KOPT-K1 (cell line): ENCODE results near the gene ARHGEF28.

ENCODE experiments used
- H3K27ac ChIP-seq: fragments of 200-600 bp; sonication (generic); 2 replicates; pipeline ENCODE4 v1.5.1; 2016; ENCODE audit warnings: antibody characterized with exemption, mild to moderate bottlenecking, low read depth, low read length; ENCODE audit not compliant: poor library complexity, severe bottlenecking
- H3K36me3 ChIP-seq: fragments of 200-600 bp; sonication (generic); 2 replicates; pipeline ENCODE4 v1.5.1; 2017; ENCODE audit warnings: antibody characterized with exemption, mild to moderate bottlenecking, low read length, moderate library complexity; ENCODE audit not compliant: insufficient read depth
- H3K9me3 ChIP-seq: fragments of 200-600 bp; sonication (generic); 2 replicates; pipeline ENCODE4 v1.5.1; 2017; ENCODE audit warnings: antibody characterized with exemption, low read length, mild to moderate bottlenecking; ENCODE audit not compliant: insufficient read depth, poor library complexity, severe bottlenecking

The ARHGEF28 gene

DNA sequence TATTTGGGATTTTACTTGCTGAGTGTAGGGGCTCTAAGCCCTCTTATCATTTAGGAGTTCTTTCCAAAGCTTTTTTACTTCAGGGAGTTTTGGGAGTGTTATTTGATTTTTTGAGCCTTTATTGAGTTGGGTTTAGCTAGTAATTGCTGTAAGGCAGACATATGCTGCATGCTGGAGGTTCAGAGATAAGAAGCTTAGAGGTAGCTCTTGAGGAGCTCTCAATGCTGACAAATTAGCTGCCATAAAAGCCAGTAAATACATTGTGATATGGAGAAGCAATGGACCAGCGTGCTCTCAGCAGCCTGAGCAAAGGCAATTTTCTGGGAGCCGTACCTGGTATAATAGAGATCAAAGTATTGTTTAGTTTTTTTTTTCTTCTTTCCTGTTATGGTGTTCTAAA is 11.6 kb downstream of the ARHGEF28 start:
- H3K27ac ChIP-seq: no peak overlapping the region
- no peaks in the 10 kb centered on the region for H3K9me3 ChIP-seq
- H3K36me3 ChIP-seq: no peaks in the 10 kb centered on the region

DNA sequence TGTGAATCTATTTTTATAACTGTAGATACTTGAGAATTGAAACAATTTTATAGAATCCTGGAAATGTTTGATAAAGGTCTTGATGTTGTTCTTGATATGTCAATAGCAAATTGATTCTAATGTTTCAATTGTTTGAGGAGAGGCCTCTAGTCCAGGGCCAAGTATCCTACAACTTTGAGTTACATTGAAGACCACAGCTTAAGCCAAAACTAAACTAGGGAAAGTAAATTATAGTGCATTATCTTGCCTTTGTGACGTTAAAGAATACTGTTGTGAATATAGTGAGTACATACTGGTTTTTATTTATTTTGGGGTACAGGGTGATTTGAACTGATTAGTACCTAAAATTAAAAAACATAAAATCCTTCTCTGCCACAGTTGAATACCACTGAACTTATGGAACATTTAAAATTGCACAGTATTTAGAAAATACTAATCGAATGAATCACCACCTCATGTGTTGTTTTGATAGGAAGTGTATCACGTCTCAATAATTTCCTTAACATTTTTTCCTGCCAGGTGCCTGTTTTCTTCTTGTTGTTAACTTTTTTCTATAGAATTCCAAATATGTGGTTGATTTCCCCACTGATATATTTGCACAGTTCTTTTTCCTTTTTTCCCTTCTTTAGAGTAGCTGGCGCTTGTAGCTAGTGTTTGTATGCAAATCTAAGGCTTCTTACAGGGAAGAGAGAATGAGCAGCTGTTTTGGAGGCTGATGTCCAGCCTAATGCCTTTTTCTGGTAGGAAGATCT is 12.5 kb downstream of the ARHGEF28 start:
- H3K36me3 ChIP-seq: no peaks in the 10 kb centered on the region
- H3K27ac ChIP-seq: no peak overlapping the region
- H3K9me3 ChIP-seq: no peaks in the 10 kb centered on the region

DNA sequence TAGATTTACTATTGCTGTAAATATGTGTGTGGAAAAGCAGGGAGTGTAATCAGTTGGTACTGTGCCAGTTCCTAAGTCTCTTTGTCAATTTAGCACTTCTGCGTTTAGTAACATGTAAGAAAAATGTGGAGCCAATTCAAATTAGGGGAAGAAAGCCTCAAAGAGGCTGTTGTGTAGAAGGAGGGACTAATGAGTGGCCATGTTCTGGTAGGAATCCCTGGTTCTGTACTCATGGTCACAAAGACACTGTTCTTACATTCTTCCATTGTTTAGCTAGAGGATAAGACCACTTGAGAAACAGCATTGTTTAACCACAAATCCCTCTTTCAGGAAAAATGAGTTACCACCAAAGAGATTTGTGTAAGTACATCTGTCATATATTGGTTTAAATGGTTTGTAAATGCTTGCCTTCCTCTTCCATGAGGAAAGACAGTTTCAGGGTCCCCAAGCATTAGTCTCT is 14.9 kb downstream of the ARHGEF28 start:
- no peak overlapping the region for H3K27ac ChIP-seq
- H3K9me3 ChIP-seq: no peaks in the 10 kb centered on the region
- H3K36me3 ChIP-seq: no peaks in the 10 kb centered on the region

DNA sequence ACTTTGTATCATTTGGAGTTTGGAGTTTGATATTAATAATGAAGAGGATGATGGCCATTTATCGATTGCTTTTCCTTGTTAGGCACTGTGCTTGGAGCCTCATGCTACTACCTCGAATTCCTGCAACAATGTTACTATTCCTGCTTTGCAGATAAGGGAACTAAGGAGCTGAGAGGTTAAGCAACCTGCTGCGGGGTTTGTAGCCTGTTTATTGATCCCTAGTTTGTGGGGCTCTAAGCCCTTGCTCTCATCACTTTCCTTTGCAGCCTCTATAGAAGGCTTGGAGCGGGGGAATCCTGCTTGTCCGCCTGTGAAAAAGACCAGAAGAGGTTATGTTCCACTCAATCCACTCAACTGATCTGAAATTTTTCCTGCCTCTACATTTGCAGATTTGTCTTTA is 15.8 kb downstream of the ARHGEF28 start:
- H3K27ac ChIP-seq: no peak overlapping the region
- no peaks in the 10 kb centered on the region for H3K9me3 ChIP-seq
- no peaks in the 10 kb centered on the region for H3K36me3 ChIP-seq

DNA sequence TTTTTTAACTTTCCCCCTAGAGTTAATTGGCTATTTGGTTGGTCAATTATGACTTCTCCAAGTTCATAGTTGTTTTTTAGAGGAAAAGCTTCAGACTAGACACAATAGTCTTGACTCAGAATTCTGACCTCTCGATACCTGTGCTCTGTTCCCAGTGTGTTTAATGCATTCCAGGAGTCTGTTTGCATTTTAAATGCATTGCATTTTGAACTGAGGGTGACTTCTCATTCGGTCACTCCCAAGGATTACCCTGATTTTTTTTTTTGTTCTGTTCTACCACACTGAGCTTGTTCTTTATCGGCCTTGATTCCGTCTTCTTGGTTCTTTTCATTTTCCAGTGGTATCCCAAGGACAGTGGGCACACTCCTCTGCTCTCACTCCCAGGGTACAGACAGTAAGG is 16.3 kb downstream of the ARHGEF28 start:
- Histone ChIP-seq H3K27ac (no peak overlapping the region), H3K9me3 (no peaks in the 10 kb centered on the region), H3K36me3 (no peaks in the 10 kb centered on the region)

DNA sequence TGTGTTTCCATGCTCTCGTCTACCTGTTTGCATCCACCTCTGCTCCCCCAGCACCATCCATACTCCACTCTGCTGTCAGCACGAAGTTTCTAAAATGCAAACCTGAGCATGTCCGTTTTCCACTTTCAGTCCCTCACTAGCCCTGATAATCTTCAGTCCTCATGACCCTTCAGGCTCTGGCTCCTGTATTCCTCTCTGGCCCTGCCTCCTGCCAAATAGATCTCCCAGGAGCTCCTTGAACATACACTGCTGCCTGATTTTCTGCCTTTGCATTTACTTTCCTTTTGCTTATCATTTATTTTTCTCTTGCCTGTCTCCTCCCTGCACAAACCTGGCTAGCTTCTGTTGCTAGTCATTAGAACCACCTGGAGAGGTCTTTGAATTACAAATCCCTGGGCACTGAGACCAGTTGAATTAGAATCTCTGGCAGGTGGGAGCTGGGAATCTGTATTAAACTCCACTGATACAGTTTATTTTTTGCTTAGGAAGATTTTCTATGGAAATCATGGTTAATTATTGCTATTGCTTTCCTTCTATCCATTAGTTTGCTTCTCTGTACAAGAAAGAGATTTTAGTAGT is 18.5 kb downstream of the ARHGEF28 start:
- Histone ChIP-seq H3K27ac (no peak overlapping the region), H3K9me3 (no peaks in the 10 kb centered on the region), H3K36me3 (no peaks in the 10 kb centered on the region)

DNA sequence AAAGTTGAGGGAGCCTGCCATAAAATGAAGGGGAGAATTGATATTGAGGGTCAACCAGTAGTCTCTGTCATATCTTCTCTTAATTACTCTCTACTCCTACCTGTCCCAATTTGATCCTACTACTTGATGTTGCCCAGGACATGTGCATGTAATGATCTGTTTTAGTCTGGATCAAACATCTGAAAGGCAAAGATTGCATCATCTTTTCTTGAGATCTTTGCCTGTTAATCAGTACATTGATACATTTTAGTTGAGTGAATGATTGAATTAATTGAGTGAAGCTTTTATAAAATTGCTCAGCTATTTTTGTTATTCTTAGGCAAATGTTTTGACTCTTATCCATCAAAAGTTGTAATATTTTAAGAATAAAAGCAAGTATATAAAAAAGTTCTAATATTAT is 21.7 kb downstream of the ARHGEF28 start:
- no peaks in the 10 kb centered on the region for H3K36me3 ChIP-seq
- no peak overlapping the region for H3K27ac ChIP-seq
- no peaks in the 10 kb centered on the region for H3K9me3 ChIP-seq

DNA sequence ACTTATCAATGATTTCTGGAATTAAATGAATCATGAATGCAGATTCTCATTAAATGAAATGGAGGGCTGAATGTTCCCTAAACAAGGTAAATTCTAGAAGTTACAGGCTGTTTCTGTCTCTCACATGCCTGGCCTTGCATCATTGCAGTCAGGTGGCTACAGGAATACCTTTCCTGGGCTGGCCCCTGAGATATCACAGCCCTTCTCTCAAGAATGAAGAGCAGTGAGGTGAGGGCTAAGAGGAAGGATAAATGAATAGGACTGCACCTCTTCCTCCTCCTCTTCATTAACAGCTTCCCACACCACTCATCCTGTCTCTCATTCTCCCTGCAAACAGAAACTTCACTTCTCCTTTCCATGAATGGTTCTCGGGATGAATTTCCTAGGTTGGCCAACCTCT is 22.5 kb downstream of the ARHGEF28 start:
- H3K27ac ChIP-seq: no peak overlapping the region
- no peaks in the 10 kb centered on the region for H3K36me3 ChIP-seq
- no peaks in the 10 kb centered on the region for H3K9me3 ChIP-seq

DNA sequence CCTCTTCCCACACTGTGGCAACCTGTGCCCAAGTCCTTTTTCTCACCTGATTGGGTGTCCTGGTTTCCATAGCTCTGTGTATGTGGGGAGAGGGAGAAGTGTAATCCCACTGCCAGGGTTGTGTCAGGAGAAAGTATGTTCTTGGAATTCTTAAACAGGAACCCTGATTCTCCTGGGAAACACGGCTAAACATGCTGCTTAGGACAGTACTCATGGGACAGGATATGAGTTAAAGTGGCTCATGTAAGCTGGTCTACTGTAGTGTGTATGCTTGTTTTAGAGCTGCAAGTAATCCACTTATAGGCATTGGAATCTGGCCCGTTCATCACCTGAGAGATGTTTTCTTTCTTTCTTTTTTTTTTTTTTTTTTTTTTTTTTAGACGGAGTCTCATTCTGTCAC is 23.9 kb downstream of the ARHGEF28 start:
- Histone ChIP-seq H3K9me3 (no peaks in the 10 kb centered on the region), H3K27ac (no peak overlapping the region), H3K36me3 (no peaks in the 10 kb centered on the region)

DNA sequence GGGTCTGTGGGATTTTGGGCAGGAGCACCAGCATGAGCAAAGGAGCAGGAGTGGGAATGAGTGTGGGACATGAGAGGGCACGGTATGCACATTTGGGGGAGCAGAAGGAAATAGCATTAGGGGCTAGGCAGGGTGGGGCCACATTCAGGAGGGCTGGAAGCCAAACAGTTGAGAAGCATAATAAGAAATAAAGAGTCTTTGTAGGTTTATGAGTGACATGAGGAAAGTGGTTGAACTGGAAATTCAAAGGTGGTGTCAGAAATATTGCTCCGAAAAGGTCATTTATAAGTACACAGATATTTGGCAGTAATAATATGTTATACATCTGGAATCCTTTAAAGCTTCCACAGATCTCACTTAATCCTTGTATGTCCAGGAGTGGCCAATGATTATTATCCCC is 26.4 kb downstream of the ARHGEF28 start:
- no peaks in the 10 kb centered on the region for H3K36me3 ChIP-seq
- no peaks in the 10 kb centered on the region for H3K9me3 ChIP-seq
- H3K27ac ChIP-seq: no peak overlapping the region

DNA sequence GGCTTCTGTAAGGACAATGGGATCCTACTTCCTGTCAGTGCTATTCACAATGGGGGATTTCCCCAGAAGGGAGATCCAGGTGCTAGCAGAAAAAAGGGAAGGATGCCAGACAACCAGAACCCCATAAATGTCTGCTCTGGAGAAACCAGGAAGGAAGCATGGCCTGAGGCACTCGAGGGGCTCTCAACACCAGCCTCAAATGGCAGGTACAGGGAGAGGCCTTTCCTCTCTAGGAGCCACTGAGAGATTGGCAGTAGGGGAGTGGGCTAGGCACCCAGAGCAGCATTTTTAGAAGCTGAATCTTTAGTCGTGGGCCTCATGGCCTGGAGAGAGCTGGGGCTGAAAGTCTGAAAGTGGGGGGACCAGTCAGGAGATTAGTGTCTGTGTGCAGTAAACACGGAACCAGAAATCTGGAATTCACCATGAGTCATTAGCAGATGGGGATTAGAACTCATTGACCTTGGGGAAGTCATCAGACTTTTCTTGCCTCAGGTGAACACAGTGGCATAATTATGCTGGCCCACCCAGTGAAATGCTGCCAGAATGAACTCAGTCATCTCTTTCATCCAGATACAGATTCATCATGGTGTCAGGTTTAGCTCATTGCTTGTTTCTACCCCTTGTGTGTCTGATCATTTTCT is 28.3 kb downstream of the ARHGEF28 start:
- Histone ChIP-seq H3K36me3 (no peaks in the 10 kb centered on the region), H3K27ac (no peak overlapping the region), H3K9me3 (no peaks in the 10 kb centered on the region)

DNA sequence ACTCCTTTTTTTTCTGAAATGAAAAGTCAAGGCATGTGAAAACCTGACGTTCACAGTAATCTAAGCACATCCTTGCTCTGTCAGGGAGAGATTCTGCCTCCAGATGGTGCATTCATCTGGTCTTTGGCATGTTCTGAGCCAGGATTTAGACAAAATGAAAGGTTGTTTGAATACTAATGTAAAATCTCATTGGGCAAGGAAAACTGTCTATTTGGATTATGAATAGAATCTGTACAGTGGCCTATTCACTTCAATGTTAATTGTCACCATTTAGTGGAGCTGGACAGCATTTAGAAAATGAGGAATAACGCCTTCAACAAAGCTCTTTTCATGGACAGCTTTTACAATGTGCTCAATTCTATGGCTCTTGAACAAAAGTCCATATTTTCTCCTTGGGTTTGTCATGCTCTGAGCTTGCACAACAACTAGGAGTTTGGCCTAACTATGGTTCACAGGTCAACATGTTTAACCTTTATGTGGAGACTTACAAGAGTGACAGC is 28.9 kb downstream of the ARHGEF28 start:
- Histone ChIP-seq H3K36me3 (no peaks in the 10 kb centered on the region), H3K27ac (no peak overlapping the region), H3K9me3 (no peaks in the 10 kb centered on the region)

DNA sequence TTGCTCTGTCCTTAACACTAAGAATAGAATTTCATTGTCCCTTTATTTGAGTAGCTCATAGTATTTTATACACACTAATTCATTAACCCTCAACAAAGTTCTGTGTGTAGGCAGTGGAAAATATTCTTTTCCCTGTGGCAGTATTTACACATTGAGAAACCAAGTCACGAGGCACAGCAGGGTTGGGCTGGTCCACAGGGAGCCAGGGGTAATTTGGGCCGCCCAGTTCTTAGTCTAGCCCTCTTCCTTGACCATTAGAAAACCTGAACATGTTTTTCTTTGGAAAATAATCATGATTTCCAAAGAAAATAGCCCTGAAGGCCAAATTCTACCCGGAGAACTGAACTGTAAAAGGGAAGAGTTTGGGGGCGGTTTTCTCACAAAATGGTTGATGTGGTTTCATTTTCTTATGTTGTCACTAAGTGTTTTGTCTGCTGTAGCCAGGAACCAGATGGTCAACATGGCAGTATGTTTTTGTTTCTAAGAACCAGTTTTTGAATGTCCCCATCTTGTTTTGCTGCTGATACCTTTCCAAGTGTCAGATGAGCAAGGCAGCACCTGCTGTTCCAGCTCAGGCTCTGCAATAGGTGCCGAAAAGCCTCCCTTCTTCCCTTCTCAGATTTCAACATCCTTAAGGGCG is 29.6 kb downstream of the ARHGEF28 start:
- H3K36me3 ChIP-seq: no peaks in the 10 kb centered on the region
- no peaks in the 10 kb centered on the region for H3K9me3 ChIP-seq
- H3K27ac ChIP-seq: no peak overlapping the region

DNA sequence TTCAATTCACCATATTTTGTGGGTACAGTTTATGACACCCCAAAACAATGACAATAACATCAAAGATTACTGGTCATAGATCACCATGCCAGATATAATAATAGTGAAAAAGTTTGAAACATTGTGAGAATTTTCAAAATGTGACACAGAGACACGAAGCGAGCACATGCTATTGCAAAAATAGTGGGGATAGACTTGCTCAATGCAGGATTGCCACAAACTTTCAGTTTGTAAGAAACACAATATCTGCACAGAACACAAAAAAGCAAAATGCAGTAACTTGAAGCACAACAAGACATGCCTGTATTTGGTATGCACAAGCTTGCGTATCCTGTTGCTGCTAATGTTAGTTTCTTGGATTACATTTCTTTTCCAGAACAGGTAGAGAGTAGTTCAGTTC is 35.8 kb downstream of the ARHGEF28 start:
- Histone ChIP-seq H3K9me3 (no peaks in the 10 kb centered on the region), H3K27ac (no peak overlapping the region), H3K36me3 (no peaks in the 10 kb centered on the region)

DNA sequence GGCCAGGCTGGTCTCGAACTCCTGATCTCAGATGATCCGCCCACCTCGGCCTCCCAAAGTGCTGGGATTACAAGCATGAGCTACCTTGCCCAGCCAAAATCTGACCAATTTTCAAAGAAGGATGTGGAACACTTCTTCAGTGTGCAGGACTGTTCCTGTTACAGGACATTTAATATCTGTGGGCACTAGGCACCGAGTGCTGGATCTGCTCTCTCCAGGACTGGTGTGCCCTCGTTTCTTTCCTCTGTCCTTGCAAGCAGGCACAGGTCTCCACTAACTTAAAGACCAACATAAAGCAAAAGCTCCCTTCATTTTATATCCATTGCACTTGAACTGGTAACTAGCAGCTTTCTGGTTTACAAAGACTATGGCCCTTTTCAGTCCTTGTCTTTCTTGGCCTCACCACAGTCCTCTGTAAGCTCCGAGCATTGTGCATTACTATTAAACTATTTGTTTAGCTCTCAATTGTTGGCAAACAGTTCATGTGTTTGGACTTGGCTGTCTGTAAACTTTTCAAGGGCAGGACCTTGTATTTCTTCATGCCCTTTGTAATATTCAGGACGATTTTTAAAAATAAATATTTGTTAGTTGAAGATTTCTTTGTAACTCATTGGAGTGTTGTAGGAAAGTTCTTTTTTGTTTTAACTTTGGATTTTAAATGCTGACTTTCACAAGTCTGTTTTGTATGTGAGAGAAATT is 37.3 kb downstream of the ARHGEF28 start:
- Histone ChIP-seq H3K9me3 (no peaks in the 10 kb centered on the region), H3K36me3 (no peaks in the 10 kb centered on the region), H3K27ac (no peak overlapping the region)
